Fibroblast of upper back skin (primary cell): ENCODE measurements around the gene JAG2.

Experiments used
- DNase-seq: peaks from one replicate; pipeline ENCODE4 v3.0.0-alpha.2; 2013

JAG2 gene

GRCh38 chr14:105150026-105150367 lies 18.6 kb downstream of the JAG2 start:
- DNase-seq, result no peak

GRCh38 chr14:105149146-105149781 lies 19.3 kb downstream of the JAG2 start:
- DNase-seq, result no peak

- DNase-seq, result no peak
Observed at GRCh38 chr14:105148604-105149145, 19.9 kb downstream of the JAG2 start.

GRCh38 chr14:105147671-105148603 lies 20.6 kb downstream of the JAG2 start:
- no peak for DNase-seq

- no peak for DNase-seq
Observed at GRCh38 chr14:105146976-105147635, 21.5 kb downstream of the JAG2 start.

- DNase-seq, result no peak
Observed at GRCh38 chr14:105146181-105146975, 22.2 kb downstream of the JAG2 start.

- DNase-seq, result no peak
Observed at GRCh38 chr14:105145381-105146180, 23.0 kb downstream of the JAG2 start.

- no peak for DNase-seq
Observed at GRCh38 chr14:105144666-105145380, 23.8 kb downstream of the JAG2 start.

- DNase-seq, result no peak
Observed at GRCh38 chr14:105144026-105144665, 24.4 kb downstream of the JAG2 start.

- DNase-seq, result no peak
Observed at GRCh38 chr14:105143451-105144025, 25.0 kb downstream of the JAG2 start.

- DNase-seq, result no peak
Observed at GRCh38 chr14:105142651-105143450, 25.7 kb downstream of the JAG2 start.

- DNase-seq, result no peak
Observed at GRCh38 chr14:105141486-105142281, 26.9 kb downstream of the JAG2 start.

GRCh38 chr14:105141026-105141425 lies 27.6 kb downstream of the JAG2 start:
- DNase-seq, result no peak

GRCh38 chr14:105140581-105140980 lies 28.0 kb downstream of the JAG2 start:
- no peak for DNase-seq

- DNase-seq, result no peak
Observed at GRCh38 chr14:105139831-105140239, 28.7 kb downstream of the JAG2 start.

GRCh38 chr14:105139212-105139825 lies 29.3 kb downstream of the JAG2 start:
- DNase-seq, result no peak

GRCh38 chr14:105138551-105139111 lies 29.9 kb downstream of the JAG2 start:
- no peak for DNase-seq
